Astrocyte of the cerebellum (primary cell): ENCODE measurements around the gene SOHLH2.

Experiments
- DNase-seq: peaks from one replicate; pipeline ENCODE4 v3.0.0-alpha.2; 2011; ENCODE audit warnings: low read depth
- H3K4me3 ChIP-seq: 2 replicates; pipeline ENCODE4 v1.5.1; 2011; ENCODE audit warnings: mild to moderate bottlenecking, low read depth, low read length, moderate library complexity
- CTCF ChIP-seq: IDR thresholded peaks from 2 replicates; pipeline ENCODE4 v1.5.1; 2012; ENCODE audit warnings: low read length, low read depth, moderate library complexity, mild to moderate bottlenecking; ENCODE audit errors: missing control alignments
- in situ Hi-C: cut with HindIII; loops from 2 replicates; pipeline ENCODE4 v1.10.0; 2017; ENCODE audit warnings: low sequenced_read_pairs

The SOHLH2 gene

GRCh38 chr13:36158611-36159010, 55.7 kb downstream of the SOHLH2 start:
- DNase-seq: peak; percentile 72
- in situ Hi-C loops: no loop called here
- no peak overlapping the region for H3K4me3 ChIP-seq
- TF ChIP-seq CTCF: no peak

- in situ Hi-C loops: no loop called here
Measured at GRCh38 chr13:36157480-36157879, 56.9 kb downstream of the SOHLH2 start.

GRCh38 chr13:36154567-36155291, 59.6 kb downstream of the SOHLH2 start:
- TF ChIP-seq CTCF: no peak
- in situ Hi-C loops: no loop called here
- H3K4me3 ChIP-seq: peak overlapping the region; percentile 25
- no peak for DNase-seq

More at GRCh38 chr13:36157480-36157879, 56.9 kb downstream of the SOHLH2 start:
- TF ChIP-seq CTCF: no peak
- DNase-seq: no peak
- no peak overlapping the region for H3K4me3 ChIP-seq

GRCh38 chr13:36151591-36151990, 62.8 kb downstream of the SOHLH2 start:
- in situ Hi-C loops: no loop called here
- no peak for TF ChIP-seq CTCF
- no peak overlapping the region for H3K4me3 ChIP-seq
- no peak for DNase-seq

GRCh38 chr13:36148446-36148845, 65.9 kb downstream of the SOHLH2 start:
- TF ChIP-seq CTCF: no peak
- DNase-seq: no peak
- no peak overlapping the region for H3K4me3 ChIP-seq
- in situ Hi-C loops: no loop called here

- no peak for DNase-seq
- no peak for TF ChIP-seq CTCF
- no peak overlapping the region for H3K4me3 ChIP-seq
- in situ Hi-C loops: no loop called here
Measured at GRCh38 chr13:36147330-36147729, 67.0 kb downstream of the SOHLH2 start.
